ENCODE data around the gene LRRC31.
A peak's percentile ranks its signal among the peaks of the same experiment; 100 is the strongest.

Gene LRRC31

GRCh38 chr3:169869484-169870220, at the start of gene LRRC31:
Gene LRRC31 (minus strand): TSS chr3:169869935. CDS start chr3:169869807, 128 bp downstream.
- no peak for DNase-seq

- DNase-seq = no peak
These were observed 44.6 kb upstream of the LRRC31 start for GRCh38 chr3:169914321-169914720.

- DNase-seq = no peak
These were observed 43.6 kb upstream of the LRRC31 start for GRCh38 chr3:169913323-169913722.

GRCh38 chr3:169911272-169911671, 41.5 kb upstream of the LRRC31 start, which contains the start of gene SAMD7:
Gene SAMD7 (plus strand): TSS chr3:169911572. CDS start chr3:169919499, 7,927 bp downstream.
- DNase-seq = no peak

- no peak for DNase-seq
These were observed 38.2 kb upstream of the LRRC31 start for GRCh38 chr3:169907944-169908343.

- no peak for DNase-seq
These were observed 37.7 kb upstream of the LRRC31 start for GRCh38 chr3:169907476-169907875.

GRCh38 chr3:169905404-169905803, 35.7 kb upstream of the LRRC31 start:
- DNase-seq = no peak

- no peak for DNase-seq
These were observed 31.7 kb upstream of the LRRC31 start for GRCh38 chr3:169901453-169901852.

- DNase-seq = no peak
These were observed 27.5 kb upstream of the LRRC31 start for GRCh38 chr3:169897284-169897683.

GRCh38 chr3:169895072-169895471, 25.3 kb upstream of the LRRC31 start:
- no peak for DNase-seq

- no peak for DNase-seq
These were observed 24.4 kb upstream of the LRRC31 start for GRCh38 chr3:169894110-169894509.

GRCh38 chr3:169891886-169892285, 22.2 kb upstream of the LRRC31 start:
- no peak for DNase-seq

GRCh38 chr3:169886671-169887070, 16.9 kb upstream of the LRRC31 start:
- peak; percentile 43 for DNase-seq

GRCh38 chr3:169880576-169881250, 11.0 kb upstream of the LRRC31 start:
- no peak for DNase-seq

- no peak for DNase-seq
These were observed 10.3 kb upstream of the LRRC31 start for GRCh38 chr3:169879845-169880575.

GRCh38 chr3:169879013-169879557, 9.3 kb upstream of the LRRC31 start:
- DNase-seq = no peak

- DNase-seq = no peak
These were observed 1.6 kb upstream of the LRRC31 start for GRCh38 chr3:169871129-169871886.

- DNase-seq = no peak
These were observed 1.4 kb downstream of the LRRC31 start for GRCh38 chr3:169868369-169868768.

GRCh38 chr3:169867584-169868210, 2.0 kb downstream of the LRRC31 start:
- DNase-seq = no peak

- no peak for DNase-seq
These were observed 4.5 kb downstream of the LRRC31 start for GRCh38 chr3:169865176-169865767.

GRCh38 chr3:169864270-169864669, 5.5 kb downstream of the LRRC31 start:
- no peak for DNase-seq

GRCh38 chr3:169863458-169863899, 6.3 kb downstream of the LRRC31 start:
- DNase-seq = peak; percentile 48

All from right hindlimb (tissue), 1 donor.